OCI-LY7 (cell line): ENCODE results near the gene PTRH1.

Experiments used
- EZH2phosphoT487 ChIP-seq: fragments of 200-600 bp; sonication (generic); IDR thresholded peaks from 2 replicates; pipeline ENCODE4 v1.6.1; 2018; ENCODE audit warnings: low read depth, borderline replicate concordance, mild to moderate bottlenecking, mixed run types, antibody characterized with exemption, low read length, moderate library complexity, mixed read lengths
- TF ChIP-seq, protein P1 (sequence below): fragments of 200-600 bp; sonication (generic); conservative IDR thresholded peaks from 2 replicates; pipeline ENCODE4 v1.5.1; 2014; ENCODE audit warnings: mild to moderate bottlenecking, antibody characterized with exemption, low read length, moderate library complexity, mixed read lengths

DNA sequence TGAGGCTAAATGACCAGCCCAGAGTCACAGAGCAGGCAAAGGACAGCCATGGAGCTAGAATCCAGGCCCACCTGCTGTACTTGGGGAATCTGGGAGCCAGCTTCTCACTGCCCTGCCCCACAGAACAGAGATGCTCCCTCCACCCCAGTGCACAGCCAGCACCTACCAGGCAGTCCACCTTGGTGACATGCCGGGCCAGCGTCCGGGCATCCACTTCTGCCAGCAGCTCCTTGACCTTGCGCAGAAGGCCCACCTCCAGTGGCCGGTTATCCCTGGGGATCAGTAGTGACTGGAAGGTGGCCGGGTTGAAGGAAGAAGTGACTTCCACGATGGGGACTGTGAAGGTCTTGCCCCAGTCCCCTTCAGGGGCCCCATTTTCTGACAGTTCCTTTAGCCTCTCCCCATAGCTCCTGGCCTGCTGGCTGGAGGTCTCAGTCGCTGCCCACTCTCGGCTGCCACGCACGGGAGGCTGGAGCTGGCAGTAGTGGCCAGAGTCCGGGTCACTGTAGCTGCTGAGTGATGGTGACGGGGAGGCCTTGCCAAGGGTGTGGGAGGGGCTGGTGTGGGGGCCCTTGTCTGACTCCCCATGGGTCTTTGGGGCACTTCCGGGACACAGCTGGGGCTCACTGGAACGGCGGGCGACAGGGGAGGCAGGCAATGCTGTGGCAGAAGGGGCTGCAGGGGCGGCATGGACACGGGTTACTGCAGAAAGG is 29.1 kb upstream of the PTRH1 start:
- TF ChIP-seq, protein P1, sequence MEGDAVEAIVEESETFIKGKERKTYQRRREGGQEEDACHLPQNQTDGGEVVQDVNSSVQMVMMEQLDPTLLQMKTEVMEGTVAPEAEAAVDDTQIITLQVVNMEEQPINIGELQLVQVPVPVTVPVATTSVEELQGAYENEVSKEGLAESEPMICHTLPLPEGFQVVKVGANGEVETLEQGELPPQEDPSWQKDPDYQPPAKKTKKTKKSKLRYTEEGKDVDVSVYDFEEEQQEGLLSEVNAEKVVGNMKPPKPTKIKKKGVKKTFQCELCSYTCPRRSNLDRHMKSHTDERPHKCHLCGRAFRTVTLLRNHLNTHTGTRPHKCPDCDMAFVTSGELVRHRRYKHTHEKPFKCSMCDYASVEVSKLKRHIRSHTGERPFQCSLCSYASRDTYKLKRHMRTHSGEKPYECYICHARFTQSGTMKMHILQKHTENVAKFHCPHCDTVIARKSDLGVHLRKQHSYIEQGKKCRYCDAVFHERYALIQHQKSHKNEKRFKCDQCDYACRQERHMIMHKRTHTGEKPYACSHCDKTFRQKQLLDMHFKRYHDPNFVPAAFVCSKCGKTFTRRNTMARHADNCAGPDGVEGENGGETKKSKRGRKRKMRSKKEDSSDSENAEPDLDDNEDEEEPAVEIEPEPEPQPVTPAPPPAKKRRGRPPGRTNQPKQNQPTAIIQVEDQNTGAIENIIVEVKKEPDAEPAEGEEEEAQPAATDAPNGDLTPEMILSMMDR: no peak
- no peak for TF ChIP-seq EZH2phosphoT487
